Colon (tissue), 2 donors: ENCODE results near the gene SLC30A9.

Experiments
- FAIRE-seq: peaks from 2 replicates; lab custom pipeline; 2012; peaks lifted over from hg19 to GRCh38; lab: Jason Lieb, UNC
- donor health status: control.
- donor health status: control.

Gene SLC30A9

DNA sequence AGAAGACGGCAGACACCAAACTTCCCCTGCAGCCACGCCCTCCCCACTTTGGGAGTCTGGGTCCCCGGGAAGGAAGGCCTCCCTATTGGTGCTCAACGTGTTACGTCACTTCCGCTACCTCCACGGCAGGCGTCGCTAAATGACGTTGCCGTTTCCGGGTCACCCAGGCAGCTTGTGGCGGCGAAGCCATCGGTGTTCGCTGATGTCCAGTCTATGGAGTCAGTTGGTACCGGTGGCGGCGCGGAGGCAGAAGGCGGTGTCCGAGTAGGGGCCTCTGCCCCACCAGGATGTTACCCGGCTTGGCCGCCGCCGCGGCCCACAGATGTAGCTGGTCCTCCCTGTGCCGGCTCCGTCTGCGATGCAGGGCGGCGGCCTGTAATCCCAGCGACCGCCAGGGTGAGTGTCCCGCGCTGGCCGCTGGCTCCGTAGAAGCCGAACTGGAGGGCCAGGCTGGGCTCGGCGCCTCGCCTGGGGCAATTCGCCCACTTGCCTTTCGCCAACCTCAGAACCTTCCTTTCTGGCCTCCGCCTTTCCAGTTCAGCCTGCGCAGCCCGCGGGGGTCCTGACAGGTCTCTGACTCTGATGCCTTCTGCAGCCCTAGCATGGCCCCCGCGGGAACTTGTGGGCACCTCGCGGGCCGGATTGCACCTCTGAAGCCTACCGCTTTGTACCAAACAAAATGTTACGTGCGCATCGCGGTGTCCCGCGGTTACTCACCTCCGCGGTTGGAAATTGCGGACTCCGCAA lies at the start of gene SLC30A9:
SLC30A9 (plus strand) TSS at position 166 of the 747 bp plus-strand sequence; CDS start at position 288, 122 bp downstream.
- no peak for FAIRE-seq

- no peak for FAIRE-seq
These were observed 49.5 kb upstream of the SLC30A9 start for GRCh38 chr4:41940834-41941233.

DNA sequence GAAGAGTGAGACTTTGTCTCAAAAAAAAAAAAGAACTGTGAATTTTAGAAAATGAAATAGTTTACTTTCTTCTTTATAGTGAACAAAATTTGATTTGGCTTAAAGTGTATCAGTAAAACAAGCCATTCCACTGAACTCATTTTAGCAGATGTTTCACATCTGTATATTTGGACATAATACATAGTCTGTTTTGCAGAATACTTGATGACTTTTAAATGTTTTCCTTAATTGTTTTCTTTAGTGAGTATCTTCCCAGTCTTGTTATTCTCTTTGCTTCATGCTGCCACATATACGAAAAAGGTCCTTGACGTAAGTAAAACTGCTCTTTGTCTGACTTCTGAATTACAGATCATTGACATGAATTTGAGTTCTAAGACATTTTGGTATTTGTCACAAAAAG lies 46.8 kb upstream of the SLC30A9 start:
- FAIRE-seq: no peak

- FAIRE-seq: no peak
These were observed 46.2 kb upstream of the SLC30A9 start for GRCh38 chr4:41944089-41944488.

GRCh38 chr4:41949531-41949930 lies 40.8 kb upstream of the SLC30A9 start:
- FAIRE-seq: no peak

DNA sequence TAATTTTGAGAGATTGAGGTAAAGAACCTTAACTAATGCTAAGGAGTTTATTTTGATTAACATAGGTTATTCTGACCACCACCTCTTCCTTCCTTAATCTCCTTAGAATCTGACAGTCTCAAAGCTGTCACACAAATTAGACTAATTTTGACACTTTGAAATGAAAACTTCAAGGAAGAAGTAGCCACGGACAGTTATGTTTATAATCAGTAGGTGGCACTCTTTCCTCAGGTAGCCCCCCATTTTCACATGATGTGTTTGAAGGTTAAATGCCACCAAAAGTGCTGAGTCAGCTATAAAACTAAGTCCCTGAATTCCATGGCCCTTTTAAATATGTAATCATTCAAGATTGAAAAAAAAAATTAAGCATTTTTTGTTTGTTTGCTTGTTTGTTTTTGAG lies 32.7 kb upstream of the SLC30A9 start:
- FAIRE-seq: no peak

DNA sequence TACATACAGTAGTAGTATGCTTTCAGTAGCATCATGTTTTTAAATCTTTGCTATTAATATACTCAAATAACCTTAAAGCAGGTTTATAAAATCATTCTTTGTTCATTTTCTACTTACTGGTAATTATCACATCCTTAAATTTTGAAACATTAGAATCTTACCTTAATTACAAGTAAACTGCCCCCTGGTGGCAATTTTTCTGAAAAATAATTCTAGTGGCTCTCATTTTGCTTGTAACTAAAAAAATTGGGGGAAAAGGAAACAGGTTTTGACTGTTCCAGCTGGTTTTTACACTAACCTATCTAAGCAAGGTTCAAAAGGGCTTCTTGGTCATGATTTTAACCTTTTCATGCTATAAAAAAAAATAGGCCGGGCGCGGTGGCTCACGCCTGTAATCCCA lies 27.2 kb upstream of the SLC30A9 start:
- FAIRE-seq: no peak

DNA sequence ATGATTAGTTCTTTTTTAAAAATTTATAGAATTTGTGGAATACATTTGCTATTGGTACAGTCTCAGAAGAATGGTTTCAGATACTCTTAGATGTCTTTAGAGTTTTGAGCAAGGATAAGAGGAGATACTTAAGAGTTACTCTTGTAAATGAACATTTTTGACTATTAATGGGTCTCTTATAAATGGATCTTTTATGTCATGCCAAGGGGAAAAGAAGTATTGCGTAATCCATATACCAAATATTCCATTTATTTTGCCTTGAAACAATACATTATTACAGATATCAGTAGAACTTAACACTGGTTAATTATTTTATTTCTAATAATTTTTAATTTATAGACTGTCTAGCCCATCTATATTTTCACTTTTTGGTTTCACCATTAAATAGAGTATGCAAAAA lies 25.9 kb upstream of the SLC30A9 start:
- no peak for FAIRE-seq

GRCh38 chr4:41967392-41967791 lies 22.9 kb upstream of the SLC30A9 start:
- no peak for FAIRE-seq

- FAIRE-seq: no peak
These were observed 20.7 kb upstream of the SLC30A9 start for GRCh38 chr4:41969671-41970070.

DNA sequence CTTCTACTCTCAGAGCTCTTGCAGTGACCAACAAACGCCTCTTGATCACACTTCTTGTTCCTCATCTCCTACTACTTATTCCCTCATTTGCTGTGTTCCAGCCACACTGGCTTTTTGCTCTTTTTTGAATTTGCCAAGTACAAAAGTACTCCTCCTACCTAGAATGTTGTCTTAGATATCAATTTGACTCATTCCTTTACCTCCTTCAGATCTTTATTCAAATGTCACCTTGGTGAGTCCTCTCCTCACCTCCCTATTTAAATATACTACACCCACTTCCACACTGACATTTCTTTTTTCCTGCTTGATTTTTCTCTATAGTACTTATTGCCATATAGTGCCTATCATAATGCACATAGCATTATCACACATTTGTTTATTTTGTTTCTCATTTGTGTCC lies 15.0 kb upstream of the SLC30A9 start:
- FAIRE-seq: no peak

GRCh38 chr4:41976775-41977516 lies 13.4 kb upstream of the SLC30A9 start:
- FAIRE-seq: no peak

DNA sequence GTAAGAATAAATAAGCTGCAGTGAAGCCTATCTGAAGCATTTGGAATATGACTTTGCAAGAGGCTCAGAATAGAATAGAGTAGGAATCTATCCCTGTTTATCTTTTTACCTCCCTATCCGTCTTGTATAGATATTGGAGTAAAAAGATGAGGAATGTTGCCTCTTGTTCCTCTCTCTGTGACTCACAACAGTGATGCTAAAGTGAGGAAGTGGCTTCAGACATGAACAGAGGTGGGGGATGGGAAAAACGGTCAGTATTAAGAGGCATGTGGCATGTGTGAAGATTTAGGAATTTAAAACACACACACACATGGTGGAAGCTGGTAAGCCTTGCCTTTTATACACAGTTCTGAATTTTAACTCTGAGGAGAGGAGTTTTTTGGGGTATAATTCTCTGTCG lies 12.6 kb upstream of the SLC30A9 start:
- no peak for FAIRE-seq

DNA sequence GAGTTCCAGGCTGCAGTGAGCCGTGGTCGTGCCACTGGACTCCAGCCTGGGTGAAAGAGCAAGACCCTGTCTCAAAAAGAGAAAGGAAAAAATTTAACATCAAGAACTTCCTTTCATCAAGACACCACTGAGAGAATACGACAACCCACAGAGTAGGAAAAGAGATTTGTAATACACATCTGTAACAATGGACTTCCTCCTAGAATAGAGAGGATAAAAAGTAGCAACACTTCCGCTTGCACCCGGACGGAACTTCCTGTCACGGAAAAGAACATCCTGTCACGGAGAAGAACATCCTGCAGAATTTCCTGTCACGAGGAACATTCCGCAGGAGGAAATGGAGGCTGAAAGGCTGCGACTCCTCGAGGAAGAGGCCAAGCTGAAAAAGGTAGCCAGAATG lies 8.9 kb upstream of the SLC30A9 start, which contains the start of gene DCAF4L1:
DCAF4L1 (plus strand) TSS at position 301 of the 400 bp plus-strand sequence; CDS start at position 338, 37 bp downstream.
- no peak for FAIRE-seq

GRCh38 chr4:41982716-41983115 lies 7.6 kb upstream of the SLC30A9 start:
- FAIRE-seq: no peak

DNA sequence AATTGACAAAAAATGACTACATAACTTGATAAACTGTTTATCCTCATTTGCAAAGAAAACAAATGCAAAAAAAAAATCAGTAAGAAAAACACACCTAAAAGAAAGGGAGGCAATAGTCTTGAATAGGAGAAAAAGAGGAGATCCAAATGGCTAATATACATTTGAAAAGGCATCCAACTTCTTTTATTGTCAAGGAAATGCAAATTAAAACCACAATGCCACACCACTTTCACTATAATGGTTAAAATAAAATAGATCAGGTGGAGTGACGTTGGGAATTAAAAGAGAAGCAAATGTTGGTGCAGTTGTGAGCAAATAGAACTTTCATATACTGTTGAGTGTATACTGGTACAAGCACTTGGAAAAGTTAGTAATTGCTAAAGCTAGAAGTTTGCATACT lies 5.2 kb upstream of the SLC30A9 start:
- no peak for FAIRE-seq

- FAIRE-seq: no peak
These were observed 351 bp upstream of the SLC30A9 start for GRCh38 chr4:41989994-41990364.

DNA sequence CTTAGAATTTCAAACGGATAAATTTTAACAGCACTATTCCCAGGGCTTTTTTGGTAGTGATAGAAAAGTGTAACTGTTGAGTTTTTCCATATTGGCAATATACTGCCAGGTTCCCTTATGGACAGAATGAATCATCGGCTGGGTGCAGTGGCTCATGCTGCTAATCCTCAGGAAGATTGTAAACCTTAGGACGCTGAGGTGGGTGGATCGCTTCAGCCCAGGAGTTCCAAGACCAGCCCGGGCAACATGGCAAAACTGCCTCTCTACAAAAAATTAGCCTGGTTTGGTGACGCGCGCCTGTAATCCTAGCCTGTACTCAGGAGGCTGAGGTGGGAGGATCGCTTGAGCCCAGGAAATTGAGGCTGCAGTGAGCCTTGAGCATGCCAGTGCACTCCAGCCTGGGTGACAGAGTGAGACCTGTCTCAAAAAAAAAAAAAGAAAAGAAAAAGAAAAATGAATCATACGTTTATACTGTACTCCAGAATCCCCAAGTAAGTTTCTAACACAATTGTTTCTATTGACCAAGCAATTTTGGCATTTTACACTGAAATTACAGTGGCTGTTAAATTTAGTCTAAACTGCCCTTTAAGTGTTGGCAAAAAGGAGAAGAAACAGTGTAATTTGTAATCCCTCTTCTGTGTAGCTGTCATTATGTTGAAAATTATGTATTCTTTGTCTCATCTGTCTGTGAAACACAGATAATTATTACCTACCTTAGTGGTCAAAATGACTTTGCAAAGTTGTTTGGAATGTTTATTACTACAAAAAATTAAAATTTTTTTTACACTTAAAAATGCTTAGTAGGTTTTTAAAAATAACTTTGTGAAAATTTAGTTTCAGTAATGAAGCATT lies 1.8 kb downstream of the SLC30A9 start:
- no peak for FAIRE-seq

DNA sequence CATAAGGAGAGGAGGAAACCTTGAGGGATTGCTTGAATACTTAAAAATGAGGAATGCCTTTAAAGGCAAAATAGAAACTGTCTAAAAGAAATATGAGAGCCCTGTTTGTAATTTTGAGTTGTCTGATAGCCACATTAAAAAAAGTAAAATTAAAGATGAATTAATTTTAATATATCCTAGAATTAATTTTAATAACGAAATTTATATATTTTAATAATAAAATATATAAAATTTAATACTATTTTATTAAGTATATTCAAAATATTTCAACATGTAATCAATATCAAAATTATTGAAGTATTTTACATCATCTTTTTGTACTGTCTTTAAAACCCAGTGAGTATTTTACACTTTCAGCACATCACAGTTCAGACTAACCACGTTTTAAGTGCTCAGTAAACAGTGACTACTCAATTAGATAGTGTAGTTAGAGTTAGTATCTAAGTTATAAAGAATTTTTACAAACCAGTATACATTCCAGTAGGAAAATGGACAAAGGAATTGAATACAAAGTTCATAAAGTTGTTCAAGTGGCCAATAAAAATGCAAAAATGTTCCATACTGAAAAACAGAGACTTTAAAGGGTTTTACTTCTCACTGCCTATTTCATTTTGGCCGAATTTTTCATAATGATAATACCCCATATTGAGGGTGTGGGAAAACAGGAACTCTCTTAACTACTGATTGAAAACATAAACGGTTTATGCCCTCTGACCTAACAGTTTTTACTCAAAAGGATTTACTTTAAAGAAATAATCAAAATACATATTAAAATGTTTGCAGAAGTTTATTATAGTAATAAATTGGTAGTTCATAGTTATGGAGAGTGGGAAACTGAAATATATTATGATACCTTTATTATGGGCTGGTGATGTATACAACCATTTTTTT lies 2.9 kb downstream of the SLC30A9 start:
- FAIRE-seq: peak; percentile 47

DNA sequence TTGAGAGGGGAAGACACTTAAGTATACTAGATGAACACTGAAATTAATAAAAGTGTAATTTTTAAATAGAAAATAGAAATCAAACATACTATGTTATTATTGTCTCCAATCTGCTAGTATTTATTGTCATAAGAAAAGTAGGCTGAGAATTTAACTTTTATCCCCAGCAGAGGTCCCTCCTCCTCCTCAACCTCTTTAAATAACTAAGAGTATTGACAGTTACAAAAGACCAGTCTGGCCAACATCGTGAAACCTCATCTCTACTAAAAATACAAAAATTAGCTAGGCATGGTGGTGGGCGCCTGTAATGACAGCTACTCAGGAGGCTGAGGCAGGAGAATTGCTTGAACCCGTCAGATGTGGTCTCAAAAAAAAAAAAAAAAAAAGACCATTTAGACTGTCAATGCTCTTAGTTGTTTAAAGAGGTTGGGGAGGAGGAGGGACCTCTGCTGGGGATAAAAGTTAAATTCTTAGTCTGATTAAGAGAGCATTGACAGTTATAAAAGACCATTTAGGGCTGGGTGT lies 4.2 kb downstream of the SLC30A9 start:
- FAIRE-seq: no peak

GRCh38 chr4:41998019-41998418 lies 7.7 kb downstream of the SLC30A9 start:
- no peak for FAIRE-seq
